CD4-positive, alpha-beta T cell (primary cell): ENCODE results near the gene LCE2C. TPM values are rescaled to one million over a fixed set of nuclear protein-coding genes. Genes with fewer than 3 reads are reported as not detected.
"Not testable (repeated sequence)": the region's sequence is repeated elsewhere in the genome, so short reads cannot be mapped to it uniquely, and the experiment has no call there.

Experiments used
- ATAC-seq: fragments of 200-7000 bp; cut with Tn5 transposase; one replicate; pipeline ENCODE4 v1.10.0; 2022; ENCODE audit warnings: mild to moderate bottlenecking; ENCODE audit not compliant: poor library complexity
- CTCF ChIA-PET: fragments of 350-600 bp; sonication (Branson Sonifier 250); formaldehyde crosslinking; loops from one replicate; lab custom pipeline; 2021; ENCODE audit warnings: antibody characterized with exemption, inconsistent platforms; lab: Charles Lee
- POLR2A ChIA-PET: fragments of 350-600 bp; sonication (Branson Sonifier 250); formaldehyde crosslinking; loops from one replicate; lab custom pipeline; 2021; ENCODE audit warnings: antibody characterized with exemption, inconsistent platforms; lab: Charles Lee
- DNase-seq, 14 experiments: peaks; one replicate each; pipeline ENCODE4 v3.0.0-alpha.2; 2013 to 2020; ENCODE audit warnings: mixed read lengths in 2 of 14
- H3K27ac ChIP-seq, 2 donors: one replicate each; pipeline versions ENCODE4 v1.5.1 to v1.7.0; 2013; ENCODE audit warnings: low read length in 2 of 2, low read depth in 1 of 2, mild to moderate bottlenecking in 1 of 2
- H3K27me3 ChIP-seq, 2 experiments: 1 replicate in 1 of 2; 2 replicates in 1 of 2; pipeline versions ENCODE4 v1.6.1 to v1.7.0; 2013; ENCODE audit warnings: low read length in 2 of 2, control low read depth in 1 of 2, mild to moderate bottlenecking in 1 of 2, moderate library complexity in 1 of 2; ENCODE audit not compliant: insufficient read depth in 2 of 2, control insufficient read depth in 1 of 2
- H3K36me3 ChIP-seq: one replicate; pipeline ENCODE4 v1.6.1; 2013; ENCODE audit warnings: low read length, control low read depth; ENCODE audit not compliant: insufficient read depth
- H3K4me1 ChIP-seq: one replicate; pipeline ENCODE4 v1.6.1; 2013; ENCODE audit warnings: low read length, control low read depth; ENCODE audit not compliant: insufficient read depth
- H3K4me3 ChIP-seq: one replicate; pipeline ENCODE4 v1.5.1; 2013; ENCODE audit warnings: mild to moderate bottlenecking, low read length, moderate library complexity
- H3K9me3 ChIP-seq, 2 experiments: 1 replicate in 1 of 2; 2 replicates in 1 of 2; pipeline versions ENCODE4 v1.6.1 to v1.7.0; 2013; ENCODE audit warnings: low read length in 2 of 2, mild to moderate bottlenecking in 2 of 2, control low read depth in 1 of 2, moderate library complexity in 1 of 2; ENCODE audit not compliant: control insufficient read depth in 1 of 2, insufficient read depth in 1 of 2
- H3K27ac Mint-ChIP-seq: one replicate; pipeline ENCODE4 v1.8.0; 2020; ENCODE audit warnings: mixed read lengths
- H3K27me3 Mint-ChIP-seq: one replicate; pipeline ENCODE4 v1.8.0; 2021; ENCODE audit warnings: mixed read lengths
- H3K36me3 Mint-ChIP-seq: one replicate; pipeline ENCODE4 v1.8.0; 2021; ENCODE audit warnings: low read depth, mixed read lengths
- H3K4me1 Mint-ChIP-seq: one replicate; pipeline ENCODE4 v1.8.0; 2021; ENCODE audit warnings: low read depth, mixed read lengths
- H3K4me3 Mint-ChIP-seq: one replicate; pipeline ENCODE4 v1.8.0; 2020; ENCODE audit warnings: mild to moderate bottlenecking, mixed read lengths
- H3K9me3 Mint-ChIP-seq: one replicate; pipeline ENCODE4 v1.8.0; 2020; ENCODE audit warnings: mixed read lengths
- intact Hi-C, 2 experiments: fragments of 100-400 bp; cut with DNase I in 1 of 2; cut with micrococcal nuclease in 1 of 2; formaldehyde crosslinking; loops; one replicate each; pipeline versions ENCODE4 v1.15.1 to v1.9.0; 2023 to 2025; cut with DNase I, micrococcal nuclease
- polyA plus RNA-seq, 2 donors: library from polyadenylated mRNA; unstranded; fragments of 120-200 nt; gene quantifications; one replicate each; pipeline ENCODE4 v1.2.1, GENCODE V29; 2013
- total RNA-seq, 174 experiments: library from RNA in 2 of 174; stranded (reverse) in 2 of 174; gene quantifications; one replicate each; pipeline ENCODE4 v1.2.3 and lab custom pipeline; 2021 to 2026
- TF ChIP-seq, protein P1 (sequence below): fragments of 200-600 bp; IDR thresholded peaks from one replicate; pipeline ENCODE4 v1.8.0; 2022; ENCODE audit warnings: antibody characterized with exemption, mild to moderate bottlenecking

The LCE2C gene
- total RNA-seq (not detected), total RNA-seq (lab: John Stamatoyannopoulos, UW) (0 reads per million in 172 experiments)
- polyA plus RNA-seq (2013, experiment 1 of 2) = not detected
- not detected for polyA plus RNA-seq (2013, experiment 2 of 2)

GRCh38 chr1:152674983-152675382 is at the start of gene LCE2C:
Gene LCE2C, plus strand, starts transcription at chr1:152675279. Its CDS starts 737 bp downstream, at chr1:152676016.
- H3K27ac Mint-ChIP-seq, ATAC-seq, CTCF ChIA-PET, H3K9me3 Mint-ChIP-seq, H3K4me3 ChIP-seq, H3K4me1 Mint-ChIP-seq, POLR2A ChIA-PET, H3K4me3 Mint-ChIP-seq, DNase-seq, H3K36me3 ChIP-seq, H3K36me3 Mint-ChIP-seq, H3K27ac ChIP-seq, intact Hi-C loops, H3K4me1 ChIP-seq, H3K9me3 ChIP-seq: not testable (repeated sequence)
- H3K27me3 ChIP-seq = peaks cover 6 to 14% of the 10 kb centered on the region in 2 experiments
- peaks cover 42% of the 10 kb centered on the region for H3K27me3 Mint-ChIP-seq

GRCh38 chr1:152626744-152627143 is 48.3 kb upstream of the LCE2C start:
- Mint-ChIP-seq H3K36me3 (no peaks in the 10 kb centered on the region), H3K27me3 (peaks cover 61% of the 10 kb centered on the region), H3K9me3 (no peaks in the 10 kb centered on the region), H3K4me3 (no peak overlapping the region), H3K4me1 (peaks cover 5% of the 10 kb centered on the region), H3K27ac (no peak overlapping the region)
- peaks cover 4% of the 10 kb centered on the region for H3K4me1 ChIP-seq
- H3K36me3 ChIP-seq = no peaks in the 10 kb centered on the region
- intact Hi-C loops = no loop called here
- peaks cover 20 to 32% of the 10 kb centered on the region in 2 experiments for H3K27me3 ChIP-seq
- ChIA-PET CTCF (no interaction called here), POLR2A (no interaction called here)
- H3K4me3 ChIP-seq = no peak overlapping the region
- H3K27ac ChIP-seq = no peak overlapping the region
- ATAC-seq (no peak), DNase-seq (no peak)
- TF ChIP-seq, protein P1, sequence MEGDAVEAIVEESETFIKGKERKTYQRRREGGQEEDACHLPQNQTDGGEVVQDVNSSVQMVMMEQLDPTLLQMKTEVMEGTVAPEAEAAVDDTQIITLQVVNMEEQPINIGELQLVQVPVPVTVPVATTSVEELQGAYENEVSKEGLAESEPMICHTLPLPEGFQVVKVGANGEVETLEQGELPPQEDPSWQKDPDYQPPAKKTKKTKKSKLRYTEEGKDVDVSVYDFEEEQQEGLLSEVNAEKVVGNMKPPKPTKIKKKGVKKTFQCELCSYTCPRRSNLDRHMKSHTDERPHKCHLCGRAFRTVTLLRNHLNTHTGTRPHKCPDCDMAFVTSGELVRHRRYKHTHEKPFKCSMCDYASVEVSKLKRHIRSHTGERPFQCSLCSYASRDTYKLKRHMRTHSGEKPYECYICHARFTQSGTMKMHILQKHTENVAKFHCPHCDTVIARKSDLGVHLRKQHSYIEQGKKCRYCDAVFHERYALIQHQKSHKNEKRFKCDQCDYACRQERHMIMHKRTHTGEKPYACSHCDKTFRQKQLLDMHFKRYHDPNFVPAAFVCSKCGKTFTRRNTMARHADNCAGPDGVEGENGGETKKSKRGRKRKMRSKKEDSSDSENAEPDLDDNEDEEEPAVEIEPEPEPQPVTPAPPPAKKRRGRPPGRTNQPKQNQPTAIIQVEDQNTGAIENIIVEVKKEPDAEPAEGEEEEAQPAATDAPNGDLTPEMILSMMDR = no peak
- peaks cover 0 to 12% of the 10 kb centered on the region in 2 experiments for H3K9me3 ChIP-seq

- H3K4me3 Mint-ChIP-seq = no peak overlapping the region
- peaks cover 0 to 8% of the 10 kb centered on the region in 2 experiments for H3K9me3 ChIP-seq
- TF ChIP-seq, protein P1 = no peak
- H3K27ac ChIP-seq = no peak overlapping the region
- no peaks in the 10 kb centered on the region for H3K4me1 Mint-ChIP-seq
- ChIA-PET CTCF (no interaction called here), POLR2A (no interaction called here)
- H3K9me3 Mint-ChIP-seq = peaks cover 3% of the 10 kb centered on the region
- no peaks in the 10 kb centered on the region for H3K36me3 Mint-ChIP-seq
- no peaks in the 10 kb centered on the region for H3K36me3 ChIP-seq
- peaks cover 16 to 23% of the 10 kb centered on the region in 2 experiments for H3K27me3 ChIP-seq
- H3K4me1 ChIP-seq = no peaks in the 10 kb centered on the region
- H3K27ac Mint-ChIP-seq = no peak overlapping the region
- DNase-seq = no peak
- ATAC-seq = no peak
- intact Hi-C loops = no loop called here
- peaks cover 41% of the 10 kb centered on the region for H3K27me3 Mint-ChIP-seq
- H3K4me3 ChIP-seq = no peak overlapping the region
Measured at GRCh38 chr1:152630596-152630995, 44.5 kb upstream of the LCE2C start.

DNA sequence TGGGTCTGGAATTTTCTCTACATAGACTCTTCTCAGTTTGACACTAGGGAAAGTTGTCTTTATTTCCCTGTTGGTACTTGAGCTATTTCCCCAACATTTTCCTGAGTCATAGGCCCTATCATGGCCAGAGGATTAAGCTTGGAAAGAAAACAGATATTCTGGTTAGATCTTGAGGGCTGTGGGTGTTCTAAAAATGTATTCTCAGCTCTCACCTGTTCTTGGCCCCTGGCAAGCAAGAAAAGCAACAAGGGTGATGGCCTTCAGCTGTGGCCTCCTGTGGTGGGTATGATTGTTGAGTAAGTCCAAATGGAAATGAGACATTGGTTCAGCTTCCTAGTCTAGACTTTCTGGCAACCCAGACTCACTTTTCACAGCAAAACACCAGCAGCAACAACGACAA is 34.7 kb upstream of the LCE2C start:
- H3K27ac Mint-ChIP-seq = no peak overlapping the region
- POLR2A ChIA-PET = no interaction called here
- no peak overlapping the region for H3K27ac ChIP-seq

More for the DNA sequence above, 34.7 kb upstream of the LCE2C start:
- Histone ChIP-seq H3K4me1 (no peaks in the 10 kb centered on the region), H3K27me3 (peaks cover 2 to 6% of the 10 kb centered on the region in 2 experiments), H3K4me3 (no peak overlapping the region), H3K36me3 (no peaks in the 10 kb centered on the region), H3K9me3 (no peaks in the 10 kb centered on the region)
- ATAC-seq = no peak
- no peaks in the 10 kb centered on the region for H3K36me3 Mint-ChIP-seq
- intact Hi-C loops = no loop called here
- TF ChIP-seq, protein P1 = no peak
- CTCF ChIA-PET = no interaction called here
- H3K4me3 Mint-ChIP-seq = no peak overlapping the region
- DNase-seq = no peak
- H3K4me1 Mint-ChIP-seq = no peaks in the 10 kb centered on the region
- peaks cover 5% of the 10 kb centered on the region for H3K9me3 Mint-ChIP-seq
- peaks cover 16% of the 10 kb centered on the region for H3K27me3 Mint-ChIP-seq
